Cardiac septum (tissue), 1 donor: ENCODE measurements around the gene FHOD1. TPM values are rescaled to one million over a fixed set of nuclear protein-coding genes. Genes with fewer than 3 reads are reported as not detected.

ENCODE experiments used
- DNase-seq: peaks from one replicate; pipeline ENCODE4 v3.0.0-alpha.2; 2020; ENCODE audit warnings: low spot score
- intact Hi-C: fragments of 100-400 bp; cut with DNase I; formaldehyde crosslinking; loops from one replicate; pipeline ENCODE4 v1.14.0; 2022
- long read RNA-seq: library from polyadenylated mRNA; unstranded; transcript quantifications from one replicate; pipeline ENCODE4 v2.0.0, GENCODE V29; 2021
- total RNA-seq: library from RNA; stranded (reverse); fragmentation: NEBNext Ultra II Directional; extraction: Animal tissue kit (Norgen Biotek cat#: 25700); gene quantifications from one replicate; pipeline ENCODE4 v1.2.1, GENCODE V29; 2021
- donor health status: DM: no; HTN: no; CAD: no.

FHOD1 gene
- total RNA-seq: 33.4 TPM
- long read RNA-seq, partial matches to known transcripts: 9 of 16 reads
- long read RNA-seq, other reads (novel, unspliced or antisense): 7 of 16 reads

- DNase-seq: peak; percentile 100
- intact Hi-C loops: loop anchor here (1.0 to 5.0 kb wide), 2 partner anchors 21 to 270 kb away; no protein-coding TSS in a partner anchor
Observed at GRCh38 chr16:67247192-67248072, at the start of gene FHOD1. FHOD1 (minus strand) TSS chr16:67247481; CDS start chr16:67247410, 71 bp downstream.

DNA sequence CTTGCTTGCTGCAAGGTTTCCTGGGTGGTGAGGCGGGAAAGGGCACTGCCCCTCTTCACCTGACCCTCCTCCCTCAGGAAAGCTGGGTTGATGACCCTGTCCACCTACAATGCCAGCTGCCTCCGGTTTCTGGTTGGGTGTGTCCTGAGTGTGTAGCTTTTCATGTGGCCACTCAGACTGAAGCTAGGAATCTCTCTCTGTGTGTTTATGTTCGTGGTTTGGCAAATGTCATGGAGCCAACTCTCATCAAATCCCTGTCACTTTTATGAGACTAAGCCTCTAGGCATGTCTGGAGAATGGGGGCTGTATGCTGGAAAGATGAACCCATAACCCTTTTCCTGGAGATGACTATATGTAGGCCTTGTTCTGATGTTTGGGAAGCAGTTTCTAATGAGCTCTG, 49.1 kb upstream of the FHOD1 start:
- DNase-seq: no peak
- intact Hi-C loops: no loop called here

DNA sequence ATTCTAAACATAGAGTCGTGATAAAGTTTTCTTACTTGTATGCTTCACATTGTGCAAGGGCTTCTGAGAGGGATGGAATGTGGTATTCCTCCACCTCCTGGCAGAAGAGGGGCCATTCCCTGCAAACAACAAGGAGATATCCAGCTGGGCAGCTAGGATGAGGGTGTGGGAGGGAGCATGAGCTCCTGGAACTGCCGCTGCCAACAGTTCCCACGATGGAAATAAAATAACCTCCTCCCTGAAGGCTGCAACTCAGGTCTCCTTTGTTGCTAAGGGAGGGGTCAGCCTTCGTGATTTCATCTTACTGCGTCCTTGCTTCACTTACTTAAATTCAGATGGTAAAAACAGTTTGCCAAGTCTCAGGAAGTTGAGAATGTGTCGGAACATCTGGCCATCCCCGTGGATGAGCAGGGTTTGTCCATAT, 47.7 kb upstream of the FHOD1 start:
- no peak for DNase-seq

GRCh38 chr16:67294171-67294757, 47.0 kb upstream of the FHOD1 start:
- no peak for DNase-seq
- intact Hi-C loops: no loop called here

More for the DNA sequence above, 47.7 kb upstream of the FHOD1 start:
- intact Hi-C loops: no loop called here

- no peak for DNase-seq
- intact Hi-C loops: no loop called here
Observed at GRCh38 chr16:67291461-67291860, 44.2 kb upstream of the FHOD1 start.

DNA sequence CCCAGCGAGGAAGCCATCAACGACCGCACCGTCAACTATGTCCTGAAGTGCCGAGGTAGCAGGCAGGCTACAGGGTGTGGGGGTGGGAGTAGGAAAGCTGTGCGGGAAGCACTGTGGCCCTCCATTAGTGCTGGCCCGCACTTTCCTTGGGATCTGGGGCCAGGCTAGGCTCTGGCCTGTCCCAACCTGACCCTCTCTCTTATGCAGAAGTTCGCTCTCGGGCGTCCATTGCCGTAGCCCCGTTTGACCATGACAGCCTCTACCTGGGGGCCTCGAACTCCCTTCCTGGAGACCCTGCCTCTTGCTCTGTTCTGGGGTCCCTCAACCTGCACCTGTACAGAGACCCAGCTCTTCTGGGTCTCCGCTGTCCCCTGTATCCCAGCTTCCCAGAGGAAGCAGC, 40.7 kb upstream of the FHOD1 start:
- intact Hi-C loops: no loop called here
- no peak for DNase-seq

- no peak for DNase-seq
Observed at GRCh38 chr16:67286441-67287235, 39.4 kb upstream of the FHOD1 start.

DNA sequence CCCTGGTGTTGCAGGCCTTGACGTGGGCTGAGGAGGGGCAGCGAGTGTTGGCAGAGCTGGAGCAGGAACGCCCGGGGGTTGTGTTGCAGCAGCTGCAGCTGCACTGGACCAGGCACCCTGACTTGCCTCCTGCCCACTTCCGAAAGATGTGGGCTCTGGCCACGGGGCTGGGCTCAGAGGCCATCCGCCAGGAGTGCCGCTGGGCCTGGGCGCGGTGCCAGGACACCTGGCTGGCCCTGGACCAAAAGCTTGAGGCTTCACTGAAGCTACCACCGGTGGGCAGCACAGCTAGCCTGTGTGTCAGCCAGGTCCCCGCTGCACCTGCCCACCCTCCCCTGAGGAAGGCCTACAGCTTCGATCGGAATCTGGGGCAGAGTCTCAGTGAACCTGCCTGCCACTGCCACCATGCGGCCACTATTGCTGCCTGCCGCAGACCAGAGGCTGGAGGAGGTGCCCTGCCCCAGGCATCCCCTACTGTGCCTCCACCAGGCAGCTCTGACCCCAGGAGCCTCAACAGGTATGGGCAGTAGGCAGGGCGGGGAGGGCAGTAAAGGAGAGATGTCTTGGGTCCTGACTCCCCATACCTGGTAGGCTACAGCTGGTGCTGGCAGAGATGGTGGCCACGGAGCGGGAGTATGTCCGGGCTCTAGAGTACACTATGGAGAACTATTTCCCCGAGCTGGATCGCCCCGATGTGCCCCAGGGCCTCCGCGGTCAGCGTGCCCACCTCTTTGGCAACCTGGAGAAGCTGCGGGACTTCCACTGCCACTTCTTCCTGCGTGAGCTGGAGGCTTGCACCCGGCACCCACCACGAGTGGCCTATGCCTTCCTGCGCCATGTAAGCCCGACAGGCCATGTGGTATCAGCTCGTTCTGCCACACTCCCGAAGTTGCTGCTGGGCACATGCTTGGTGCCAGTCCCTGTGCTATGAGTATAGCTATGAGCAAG, 37.7 kb upstream of the FHOD1 start:
- no peak for DNase-seq
- intact Hi-C loops: no loop called here

More at GRCh38 chr16:67286441-67287235, 39.4 kb upstream of the FHOD1 start:
- intact Hi-C loops: no loop called here

DNA sequence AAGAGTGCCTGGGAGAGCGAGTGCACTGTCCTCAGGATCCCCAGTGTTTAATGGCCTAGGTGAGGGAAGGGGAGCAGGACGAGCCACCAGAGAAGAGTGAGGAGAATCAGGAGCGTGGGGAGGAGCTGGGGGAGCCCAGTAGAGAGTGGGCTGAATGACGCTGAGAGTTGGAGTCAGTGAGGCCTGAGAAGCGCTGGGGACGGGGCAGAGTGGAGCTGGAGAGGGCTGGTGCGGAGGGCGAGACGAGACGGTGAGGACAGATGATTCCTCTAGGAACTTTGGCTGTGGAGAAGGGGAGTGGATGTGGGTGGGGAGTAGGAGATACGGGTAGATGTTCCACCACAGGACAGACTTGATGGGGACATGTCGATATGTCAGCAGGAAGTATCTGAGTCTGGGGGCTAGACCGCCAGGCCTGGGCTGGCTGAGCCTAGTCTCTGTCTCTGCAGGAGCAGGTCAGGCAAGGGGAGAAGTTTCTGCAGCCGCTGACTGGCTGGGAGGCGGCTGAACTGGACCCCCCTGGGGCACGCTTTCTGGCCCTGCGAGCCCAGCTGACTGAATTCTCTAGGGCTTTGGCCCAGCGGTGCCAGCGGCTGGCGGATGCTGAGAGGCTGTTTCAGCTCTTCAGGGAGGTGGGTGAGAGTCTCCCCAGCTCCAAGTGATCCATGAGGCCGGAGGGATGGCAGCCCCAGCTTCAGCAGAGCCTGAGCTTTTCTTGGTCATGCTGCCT, 36.7 kb upstream of the FHOD1 start:
- DNase-seq: no peak
- intact Hi-C loops: no loop called here

DNA sequence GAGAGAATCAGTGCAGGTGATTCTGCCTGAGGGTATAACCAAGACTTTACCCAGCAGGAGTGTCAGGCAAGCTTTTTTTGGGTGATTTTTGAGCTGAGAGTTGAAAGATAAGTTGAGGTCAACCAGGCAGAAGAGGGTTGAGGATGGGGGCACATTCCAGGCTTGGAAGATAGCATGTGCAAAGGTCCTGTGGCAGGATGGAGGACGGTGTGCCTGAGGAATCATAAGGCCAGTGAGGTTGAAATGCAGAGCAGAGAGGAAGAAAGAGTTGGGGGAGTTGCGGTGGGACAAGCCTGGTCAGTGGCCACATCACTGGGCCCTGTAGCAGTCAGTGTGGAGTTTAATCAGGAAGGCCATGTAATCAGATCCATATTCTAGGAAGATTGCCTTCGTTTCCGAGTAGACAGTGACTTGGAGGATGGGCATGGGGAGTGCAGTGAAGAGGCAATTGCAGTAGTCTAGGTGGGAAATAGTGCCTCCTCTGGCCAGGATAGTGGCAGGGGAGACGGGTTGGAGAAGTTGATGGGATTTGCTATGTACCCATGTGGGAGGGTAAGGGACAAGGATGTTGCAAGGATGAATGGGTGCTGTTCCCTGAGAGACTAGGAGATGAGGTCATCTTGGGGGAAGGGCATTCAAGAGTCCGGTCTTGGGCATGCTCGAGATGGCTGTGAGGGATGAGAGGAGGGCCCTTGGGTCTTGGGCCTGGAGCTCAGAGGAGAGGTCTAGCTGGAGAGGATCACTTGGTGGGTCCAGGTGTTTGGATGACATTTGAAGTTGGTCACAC, 36.0 kb upstream of the FHOD1 start:
- DNase-seq: no peak
- intact Hi-C loops: no loop called here

GRCh38 chr16:67282447-67282805, 35.1 kb upstream of the FHOD1 start:
- no peak for DNase-seq
- intact Hi-C loops: no loop called here

GRCh38 chr16:67281536-67282446, 34.5 kb upstream of the FHOD1 start:
- no peak for DNase-seq
- intact Hi-C loops: no loop called here

- intact Hi-C loops: no loop called here
- DNase-seq: no peak
Observed at GRCh38 chr16:67280090-67281015, 33.1 kb upstream of the FHOD1 start.

DNA sequence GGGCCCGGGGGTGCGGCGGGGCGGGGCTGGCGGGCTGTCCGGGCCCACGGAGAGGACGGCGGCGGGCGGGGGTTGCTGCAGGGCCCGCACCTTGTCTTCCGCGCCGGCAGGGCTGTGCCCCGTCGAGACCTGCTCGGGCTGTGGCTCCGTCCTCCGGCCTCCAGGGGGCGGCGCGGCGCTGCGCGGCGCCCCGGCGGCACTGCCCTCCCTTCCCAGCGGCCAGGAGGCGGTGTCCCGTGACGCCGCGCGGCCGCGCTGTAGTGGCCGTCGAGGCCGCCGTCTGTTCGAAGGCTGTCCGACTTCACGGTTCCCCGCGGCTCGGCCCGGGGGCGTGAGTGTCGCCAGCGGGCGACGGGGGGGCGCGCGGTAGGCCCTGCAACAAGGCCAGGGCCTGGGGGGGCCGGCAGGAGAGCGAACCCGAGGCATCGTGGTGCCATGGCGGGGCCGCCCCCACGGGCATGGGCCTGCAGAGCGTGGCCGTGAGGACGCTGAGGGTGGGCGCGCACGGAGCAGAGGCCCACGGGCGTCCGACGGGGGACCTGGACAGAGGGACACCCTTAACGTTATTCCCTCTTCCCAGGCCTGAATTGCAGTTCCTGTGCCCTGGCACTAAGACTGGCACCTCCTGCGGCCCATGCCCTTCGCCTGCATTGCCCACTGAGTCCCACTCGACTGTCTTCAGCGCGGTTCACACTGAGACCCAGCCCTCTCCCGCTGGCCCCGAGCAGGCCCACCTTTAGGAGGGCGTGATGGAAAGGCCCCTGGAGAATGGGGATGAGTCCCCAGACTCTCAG, 32.2 kb upstream of the FHOD1 start, which contains the start of gene PLEKHG4:
Gene PLEKHG4, plus strand, starts transcription at position 237 of the 794 bp plus-strand sequence. Its CDS starts 513 bp downstream, at position 750.
- intact Hi-C loops: no loop called here
- peak; percentile 90 for DNase-seq
